ENCODE data around the gene RNF212. TPM values are rescaled to one million over a fixed set of nuclear protein-coding genes. Genes with fewer than 3 reads are reported as not detected.

The RNF212 gene
- total and polyA plus RNA-seq, 4 donors, result 3.5 to 8.8 (median 5.3) TPM

DNA sequence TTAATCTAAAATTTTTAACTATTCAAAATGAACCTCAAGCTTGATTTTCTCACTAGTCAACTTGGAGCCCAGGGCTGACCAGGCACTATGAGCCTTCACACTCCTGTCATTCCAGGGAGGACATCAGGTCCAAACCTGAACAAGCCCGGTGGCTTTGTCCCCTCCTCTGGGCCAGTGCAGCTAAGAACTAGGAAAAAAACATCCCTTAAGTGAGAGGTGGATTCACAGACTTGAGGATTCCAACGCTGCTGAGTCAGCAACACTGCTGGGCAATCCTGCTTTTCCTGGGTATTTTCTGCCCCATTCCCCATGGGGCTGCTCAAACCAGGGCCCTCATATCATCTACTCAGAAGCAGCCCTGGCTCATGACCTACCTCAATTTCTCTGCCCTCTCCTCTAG, 4.0 kb downstream of the RNF212 start:
- TF ChIP-seq, protein P1, sequence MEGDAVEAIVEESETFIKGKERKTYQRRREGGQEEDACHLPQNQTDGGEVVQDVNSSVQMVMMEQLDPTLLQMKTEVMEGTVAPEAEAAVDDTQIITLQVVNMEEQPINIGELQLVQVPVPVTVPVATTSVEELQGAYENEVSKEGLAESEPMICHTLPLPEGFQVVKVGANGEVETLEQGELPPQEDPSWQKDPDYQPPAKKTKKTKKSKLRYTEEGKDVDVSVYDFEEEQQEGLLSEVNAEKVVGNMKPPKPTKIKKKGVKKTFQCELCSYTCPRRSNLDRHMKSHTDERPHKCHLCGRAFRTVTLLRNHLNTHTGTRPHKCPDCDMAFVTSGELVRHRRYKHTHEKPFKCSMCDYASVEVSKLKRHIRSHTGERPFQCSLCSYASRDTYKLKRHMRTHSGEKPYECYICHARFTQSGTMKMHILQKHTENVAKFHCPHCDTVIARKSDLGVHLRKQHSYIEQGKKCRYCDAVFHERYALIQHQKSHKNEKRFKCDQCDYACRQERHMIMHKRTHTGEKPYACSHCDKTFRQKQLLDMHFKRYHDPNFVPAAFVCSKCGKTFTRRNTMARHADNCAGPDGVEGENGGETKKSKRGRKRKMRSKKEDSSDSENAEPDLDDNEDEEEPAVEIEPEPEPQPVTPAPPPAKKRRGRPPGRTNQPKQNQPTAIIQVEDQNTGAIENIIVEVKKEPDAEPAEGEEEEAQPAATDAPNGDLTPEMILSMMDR (IDR thresholded peaks at IDR 0.05; ENCODE audit: control extremely low read depth, extremely low read depth), result no peak
- H3K36me3 ChIP-seq (ENCODE audit: control insufficient read depth in 4 of 4, insufficient read depth in 4 of 4, low read length in 4 of 4), result no peaks in the 10 kb centered on the region
- H3K4me1 ChIP-seq (ENCODE audit: control insufficient read depth in 5 of 5, insufficient read depth in 5 of 5, low read length in 5 of 5), result peaks cover 0 to 2% (median 0%) of the 10 kb centered on the region in 5 donors
- no peak overlapping the region for H3K9ac ChIP-seq (ENCODE audit: insufficient read depth in 1 of 2, low read length in 2 of 2)
- H3K27ac ChIP-seq (ENCODE audit: low read depth in 1 of 2, low read length in 1 of 2), result no peak overlapping the region
- H3K9me3 ChIP-seq (ENCODE audit: control insufficient read depth in 4 of 4, insufficient read depth in 3 of 4, low read length in 3 of 4), result no peaks in the 10 kb centered on the region
- ATAC-seq (ENCODE audit: insufficient read depth, low FRiP score) (no peak), DNase-seq (no peak)
- no peak overlapping the region for H3K4me3 ChIP-seq
- peaks cover 0 to 6% (median 2%) of the 10 kb centered on the region in 3 donors for H3K27me3 ChIP-seq (ENCODE audit: control insufficient read depth in 3 of 3, insufficient read depth in 3 of 3, low read length in 2 of 3)
- WGBS, 2 donors, result 69 to 88% methylated on average over 2 of the region's 2 CpGs

DNA sequence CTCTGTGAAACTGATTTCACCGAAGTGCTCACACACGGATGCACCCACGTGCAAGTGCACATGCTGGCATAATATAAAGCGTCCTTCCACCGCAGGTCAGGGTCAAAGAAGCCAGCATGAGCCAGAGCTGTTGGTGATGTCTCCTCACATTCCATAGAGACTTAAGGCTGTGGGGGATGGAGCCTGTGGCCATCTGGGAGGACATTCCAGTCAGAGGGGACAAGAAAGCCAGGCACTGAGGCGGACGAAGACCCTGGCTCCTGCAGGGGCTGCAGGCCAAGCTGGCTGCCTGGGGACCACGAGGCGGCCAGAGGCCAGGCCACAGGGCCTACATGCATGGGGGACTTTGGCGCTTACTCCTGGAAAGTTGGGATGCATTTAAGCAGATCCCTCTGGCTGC, 7.7 kb downstream of the RNF212 start:
- ATAC-seq (ENCODE audit: insufficient read depth, low FRiP score) (no peak), DNase-seq (no peak)

DNA sequence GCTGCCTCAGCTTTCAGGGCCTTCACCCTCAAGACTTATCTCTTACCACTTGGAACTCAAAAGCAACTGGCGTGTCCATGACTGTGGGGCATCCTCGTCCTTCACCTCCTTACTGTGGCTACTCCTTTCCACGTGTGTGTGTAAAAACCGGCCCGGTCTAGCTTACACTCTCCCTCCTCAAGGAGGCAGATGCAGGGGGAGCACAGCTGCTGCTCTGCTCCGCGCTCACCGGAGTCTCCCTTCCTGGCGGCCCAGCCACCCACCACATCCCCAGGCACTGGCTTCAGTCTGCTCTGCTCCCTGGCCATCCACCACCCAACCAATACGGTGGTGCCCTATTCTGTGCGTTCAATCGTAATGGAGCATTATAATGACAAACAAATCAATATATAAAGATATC, 8.3 kb downstream of the RNF212 start:
- H3K36me3 ChIP-seq (ENCODE audit: control insufficient read depth in 4 of 4, insufficient read depth in 4 of 4, low read length in 4 of 4), result no peaks in the 10 kb centered on the region
- no peak overlapping the region for H3K4me3 ChIP-seq
- TF ChIP-seq, protein P1 (IDR thresholded peaks at IDR 0.05; ENCODE audit: control extremely low read depth, extremely low read depth), result no peak
- H3K9me3 ChIP-seq (ENCODE audit: control insufficient read depth in 4 of 4, insufficient read depth in 3 of 4, low read length in 3 of 4), result no peaks in the 10 kb centered on the region
- DNase-seq (no peak), ATAC-seq (ENCODE audit: insufficient read depth, low FRiP score) (no peak)
- H3K27ac ChIP-seq (ENCODE audit: low read depth in 1 of 2, low read length in 1 of 2), result no peak overlapping the region
- H3K27me3 ChIP-seq (ENCODE audit: control insufficient read depth in 3 of 3, insufficient read depth in 3 of 3, low read length in 2 of 3), result peaks cover 0 to 2% (median 0%) of the 10 kb centered on the region in 3 donors
- WGBS, 2 donors, result 85% methylated on average over 12 of the region's 12 CpGs
- H3K9ac ChIP-seq (ENCODE audit: insufficient read depth in 1 of 2, low read length in 2 of 2), result no peak overlapping the region
- no peaks in the 10 kb centered on the region for H3K4me1 ChIP-seq (ENCODE audit: control insufficient read depth in 5 of 5, insufficient read depth in 5 of 5, low read length in 5 of 5)

More for the DNA sequence above, 7.7 kb downstream of the RNF212 start:
- Histone ChIP-seq H3K27ac (ENCODE audit: low read depth in 1 of 2, low read length in 1 of 2) (no peak overlapping the region), H3K36me3 (ENCODE audit: control insufficient read depth in 4 of 4, insufficient read depth in 4 of 4, low read length in 4 of 4) (no peaks in the 10 kb centered on the region), H3K9ac (ENCODE audit: insufficient read depth in 1 of 2, low read length in 2 of 2) (no peak overlapping the region), H3K27me3 (ENCODE audit: control insufficient read depth in 3 of 3, insufficient read depth in 3 of 3, low read length in 2 of 3) (peaks cover 0 to 2% (median 0%) of the 10 kb centered on the region in 3 donors), H3K9me3 (ENCODE audit: control insufficient read depth in 4 of 4, insufficient read depth in 3 of 4, low read length in 3 of 4) (no peaks in the 10 kb centered on the region), H3K4me1 (ENCODE audit: control insufficient read depth in 5 of 5, insufficient read depth in 5 of 5, low read length in 5 of 5) (no peaks in the 10 kb centered on the region), H3K4me3 (no peak overlapping the region)
- TF ChIP-seq, protein P1 (IDR thresholded peaks at IDR 0.05; ENCODE audit: control extremely low read depth, extremely low read depth), result no peak
- 79 to 85% methylated on average over 10 of the region's 10 CpGs for WGBS, 2 donors

DNA sequence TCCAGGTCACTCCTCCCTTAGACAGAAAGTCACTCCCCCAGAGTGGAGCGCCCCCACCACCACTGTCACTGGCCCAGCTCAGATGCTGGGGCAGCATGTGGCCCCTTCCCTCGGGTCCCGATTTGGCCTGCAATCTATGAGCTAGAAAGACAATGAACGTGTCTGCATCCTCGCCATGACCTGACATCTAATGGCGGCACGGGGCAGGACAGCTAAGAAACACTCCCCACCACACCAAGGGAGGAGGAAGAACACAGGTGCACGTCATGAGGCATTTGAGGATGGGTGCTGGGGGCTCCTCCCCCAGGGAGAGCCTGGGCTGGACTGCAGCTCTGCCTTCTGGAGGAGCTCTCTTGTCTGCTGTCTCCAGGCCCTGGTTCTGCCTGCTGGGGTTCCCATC, 8.7 kb downstream of the RNF212 start:
- Histone ChIP-seq H3K4me3 (no peak overlapping the region), H3K9ac (ENCODE audit: insufficient read depth in 1 of 2, low read length in 2 of 2) (no peak overlapping the region), H3K27me3 (ENCODE audit: control insufficient read depth in 3 of 3, insufficient read depth in 3 of 3, low read length in 2 of 3) (no peaks in the 10 kb centered on the region), H3K9me3 (ENCODE audit: control insufficient read depth in 4 of 4, insufficient read depth in 3 of 4, low read length in 3 of 4) (no peaks in the 10 kb centered on the region), H3K36me3 (ENCODE audit: control insufficient read depth in 4 of 4, insufficient read depth in 4 of 4, low read length in 4 of 4) (no peaks in the 10 kb centered on the region), H3K27ac (ENCODE audit: low read depth in 1 of 2, low read length in 1 of 2) (no peak overlapping the region), H3K4me1 (ENCODE audit: control insufficient read depth in 5 of 5, insufficient read depth in 5 of 5, low read length in 5 of 5) (no peaks in the 10 kb centered on the region)
- WGBS, 2 donors, result 89 to 93% methylated on average over 8 of the region's 8 CpGs
- no peak for DNase-seq
- ATAC-seq (ENCODE audit: insufficient read depth, low FRiP score), result no peak
- TF ChIP-seq, protein P1 (IDR thresholded peaks at IDR 0.05; ENCODE audit: control extremely low read depth, extremely low read depth), result no peak

Measured in lung (tissue), 12 donors.